DMS 273 (cell line): ENCODE data around the gene CDRT4.
A peak's percentile ranks its signal among the peaks of the same experiment; 100 is the strongest.
"Not testable (repeated sequence)": the region's sequence is repeated elsewhere in the genome, so short reads cannot be mapped to it uniquely, and the experiment has no call there.

Experiments
- DNase-seq: peaks from one replicate; lab custom pipeline; 2025; ENCODE audit not compliant: unreplicated experiment; lab: John Stamatoyannopoulos, UW

CDRT4 gene

DNA sequence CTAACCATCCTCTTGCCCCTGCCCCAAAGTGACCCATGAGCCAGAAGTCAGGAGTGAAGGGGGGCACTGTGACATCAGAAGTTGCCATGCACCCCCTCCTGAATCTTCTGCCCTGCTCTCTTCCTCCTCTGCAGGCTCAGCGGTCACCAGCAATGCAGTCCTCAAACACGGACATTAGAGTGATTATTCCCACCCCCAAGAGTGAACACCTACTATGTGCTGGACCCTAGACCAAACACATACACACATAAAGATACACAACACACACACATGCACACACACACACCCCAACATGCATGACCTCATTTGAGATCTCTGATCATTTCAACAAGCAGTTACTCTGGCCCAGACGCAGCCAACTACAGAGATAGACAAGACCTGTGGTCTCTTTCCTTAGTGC is at the start of gene CDRT4:
TSS of gene CDRT4 (minus strand) at position 30 of the 400 bp plus-strand sequence. CDS start 27,383 bp downstream, outside the sequence.
- no peak for DNase-seq

GRCh38 chr17:15516150-15516549 is 48.7 kb upstream of the CDRT4 start:
- DNase-seq = no peak

- no peak for DNase-seq
Measured at GRCh38 chr17:15514469-15514868, 47.0 kb upstream of the CDRT4 start.

DNA sequence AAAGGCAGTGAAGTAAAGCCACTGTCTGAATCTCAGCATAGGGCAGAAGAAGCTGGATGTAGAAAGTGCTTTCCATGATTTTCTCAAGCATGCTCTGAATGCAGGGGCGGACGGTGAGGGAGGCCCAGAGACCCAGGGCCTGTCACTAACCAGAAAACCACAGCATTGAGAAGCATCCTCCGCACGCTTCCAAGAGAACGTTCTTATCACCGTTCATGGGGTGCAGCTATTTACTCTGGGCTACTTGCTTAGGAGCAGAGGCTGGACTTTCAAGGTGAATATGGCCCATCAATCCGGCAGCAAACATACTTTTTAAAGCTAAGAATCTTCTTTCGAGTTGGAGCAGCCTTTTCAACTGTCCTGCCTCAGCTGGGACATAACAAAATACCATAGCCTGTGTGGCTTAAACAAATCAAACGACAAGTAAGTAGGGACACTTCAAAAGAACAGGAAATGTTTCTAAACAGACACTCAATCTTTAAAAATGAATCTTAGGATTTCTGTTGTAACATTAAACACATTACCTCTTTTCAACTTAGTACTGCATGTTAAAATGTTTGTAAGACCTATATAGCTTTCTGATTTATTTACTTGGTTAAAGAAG is 46.5 kb upstream of the CDRT4 start:
- no peak for DNase-seq

GRCh38 chr17:15513058-15513791 is 45.8 kb upstream of the CDRT4 start:
- no peak for DNase-seq

DNA sequence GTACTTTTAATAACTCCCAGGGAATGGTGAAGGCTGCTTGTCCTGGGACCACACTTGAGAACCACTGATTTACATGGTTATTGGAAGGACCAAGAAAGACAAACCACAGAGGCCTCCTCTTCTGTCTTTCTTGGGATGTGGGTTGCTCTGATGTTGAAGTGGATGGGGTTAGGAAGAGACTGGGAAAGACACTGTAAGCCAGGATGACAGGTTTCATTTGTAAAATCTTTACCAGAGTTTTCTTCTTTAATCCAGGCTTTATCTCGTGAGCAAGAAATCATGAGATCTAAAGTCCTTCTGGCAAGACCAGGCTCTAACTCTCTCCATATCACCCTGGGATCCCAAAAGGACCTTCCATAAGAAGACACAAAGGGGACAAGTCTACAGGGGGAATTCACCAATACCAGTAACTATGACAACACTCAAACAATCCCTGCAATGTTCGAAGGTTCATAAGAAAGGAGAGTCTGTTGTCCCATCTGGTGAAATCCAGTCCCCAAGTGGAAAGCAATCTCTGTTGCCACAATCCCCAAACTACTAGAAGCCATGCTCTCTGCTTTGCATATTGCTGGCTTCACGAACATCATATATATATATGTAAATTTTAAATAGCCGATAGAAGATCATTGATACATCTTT is 44.8 kb upstream of the CDRT4 start:
- DNase-seq = no peak

DNA sequence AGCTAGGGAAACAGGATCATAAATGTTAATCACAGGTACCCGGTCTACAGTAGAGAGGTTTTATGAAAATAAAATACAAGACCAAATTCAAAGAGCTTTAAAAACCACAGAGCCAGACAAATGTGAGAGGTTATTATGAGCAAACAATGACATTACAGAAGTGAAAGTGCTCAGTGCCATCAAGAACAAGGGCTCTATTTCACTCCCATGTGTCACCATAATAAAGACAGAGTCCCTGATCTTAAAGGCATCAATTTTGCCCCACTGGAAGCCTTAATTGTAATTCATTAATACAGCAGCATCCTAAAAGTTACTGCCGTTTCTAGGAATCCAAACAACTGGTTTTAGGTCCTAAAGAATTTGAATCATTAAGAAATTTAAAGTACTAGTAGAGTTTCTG is 43.7 kb upstream of the CDRT4 start:
- no peak for DNase-seq

DNA sequence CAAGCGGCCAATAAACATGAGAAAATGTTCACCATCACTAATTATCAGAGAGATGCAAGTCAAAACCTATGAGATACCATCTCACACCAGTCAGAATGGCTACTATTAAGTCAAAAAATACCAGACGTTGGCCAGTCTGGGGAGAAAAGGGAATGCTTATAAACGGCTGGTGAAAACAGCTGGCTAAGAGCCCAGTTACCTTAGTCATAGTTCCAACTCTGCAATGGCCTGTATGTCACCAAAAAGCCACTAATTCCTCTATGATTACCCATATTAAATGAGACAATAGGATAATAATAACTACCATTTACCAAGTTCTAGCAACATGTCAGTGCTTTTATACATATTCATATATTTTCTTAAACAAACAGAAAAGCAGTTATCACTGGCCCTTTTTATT is 42.9 kb upstream of the CDRT4 start:
- peak; percentile 11 for DNase-seq

- no peak for DNase-seq
Measured at GRCh38 chr17:15509095-15509494, 41.7 kb upstream of the CDRT4 start.

- DNase-seq = no peak
Measured at GRCh38 chr17:15508466-15508865, 41.0 kb upstream of the CDRT4 start.

DNA sequence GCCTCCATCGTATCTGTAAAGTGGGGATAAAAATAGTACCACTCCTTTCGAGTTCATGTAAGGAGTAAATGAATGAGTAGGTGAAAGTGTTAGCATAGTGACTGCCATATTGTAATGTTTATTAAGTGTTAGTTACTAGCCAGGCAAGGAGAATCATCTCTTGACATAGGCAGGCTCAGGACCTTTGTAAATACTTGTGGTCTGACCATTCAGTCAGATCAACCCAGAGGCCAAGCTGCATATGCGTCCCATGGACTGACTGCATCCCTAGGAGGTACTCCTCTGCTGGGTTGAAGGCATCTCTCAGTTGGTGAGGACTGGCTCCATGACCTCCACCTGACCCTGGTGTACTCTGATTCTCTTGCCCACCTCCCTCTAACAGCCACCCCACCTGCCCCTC is 40.5 kb upstream of the CDRT4 start:
- DNase-seq = no peak

DNA sequence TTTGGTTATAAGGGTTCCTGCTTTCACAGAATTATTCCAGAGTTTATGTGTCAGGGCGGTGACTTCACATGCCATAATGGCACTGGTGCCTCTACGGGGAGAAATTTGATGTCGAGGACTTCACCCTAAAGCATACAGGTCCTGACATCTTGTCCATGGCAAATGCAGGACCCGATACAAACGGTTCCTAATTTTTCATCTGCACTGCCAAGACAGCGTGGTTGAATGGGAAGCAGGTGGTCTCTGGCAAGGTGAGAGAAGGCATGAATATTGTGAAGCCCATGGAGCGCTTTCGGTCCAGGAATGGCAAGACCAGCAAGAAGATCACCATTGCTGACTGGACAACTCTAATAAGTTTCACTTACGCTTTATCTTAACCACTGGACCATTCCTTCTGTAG is 39.6 kb upstream of the CDRT4 start:
- DNase-seq = no peak

GRCh38 chr17:15505708-15506107 is 38.3 kb upstream of the CDRT4 start:
- DNase-seq = not testable (repeated sequence)

DNA sequence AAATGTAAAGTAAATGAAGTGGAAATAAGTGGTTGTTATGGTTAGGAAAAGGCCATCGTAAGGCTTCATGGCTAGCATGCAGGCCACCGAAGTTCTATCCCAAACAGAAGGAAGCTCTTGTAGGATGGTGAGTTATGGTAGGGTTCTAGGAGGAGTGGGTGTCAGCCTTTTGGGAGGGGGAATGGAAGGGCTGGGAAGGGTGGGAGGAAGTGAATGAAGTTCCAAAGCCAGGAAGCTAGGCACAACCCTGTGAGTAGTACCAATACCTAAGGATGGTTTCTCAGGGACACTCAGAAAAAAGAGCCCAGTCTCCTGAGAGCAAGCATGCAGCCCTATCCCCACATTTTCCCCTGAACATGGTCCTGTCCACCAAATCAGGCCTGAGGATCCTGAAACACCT is 36.3 kb upstream of the CDRT4 start:
- DNase-seq = no peak

- peak; percentile 87 for DNase-seq
Measured at GRCh38 chr17:15502369-15503112, 35.1 kb upstream of the CDRT4 start.

DNA sequence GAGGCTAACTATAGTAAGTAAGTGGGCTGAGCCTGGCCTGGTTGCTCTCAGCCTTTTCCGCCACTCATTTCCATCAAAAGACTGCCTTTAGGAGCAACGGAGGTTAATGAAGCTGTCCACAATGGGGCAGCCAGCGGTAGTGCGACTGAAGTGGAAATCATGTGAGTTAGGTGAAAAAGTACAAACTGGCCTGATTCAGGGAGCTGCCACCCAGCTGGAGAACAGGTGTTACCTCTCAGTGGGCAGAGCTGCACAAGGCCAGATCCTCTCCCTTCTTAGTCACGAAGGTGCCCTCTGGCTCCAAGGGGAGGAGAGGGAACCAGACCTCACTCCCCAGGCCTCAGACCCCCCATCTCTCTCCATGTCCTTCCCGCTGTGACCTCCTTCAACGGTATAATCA is 34.4 kb upstream of the CDRT4 start:
- DNase-seq = no peak

GRCh38 chr17:15501282-15501681 is 33.9 kb upstream of the CDRT4 start:
- DNase-seq = no peak

- peak; percentile 36 for DNase-seq
Measured at GRCh38 chr17:15498107-15498506, 30.7 kb upstream of the CDRT4 start.

DNA sequence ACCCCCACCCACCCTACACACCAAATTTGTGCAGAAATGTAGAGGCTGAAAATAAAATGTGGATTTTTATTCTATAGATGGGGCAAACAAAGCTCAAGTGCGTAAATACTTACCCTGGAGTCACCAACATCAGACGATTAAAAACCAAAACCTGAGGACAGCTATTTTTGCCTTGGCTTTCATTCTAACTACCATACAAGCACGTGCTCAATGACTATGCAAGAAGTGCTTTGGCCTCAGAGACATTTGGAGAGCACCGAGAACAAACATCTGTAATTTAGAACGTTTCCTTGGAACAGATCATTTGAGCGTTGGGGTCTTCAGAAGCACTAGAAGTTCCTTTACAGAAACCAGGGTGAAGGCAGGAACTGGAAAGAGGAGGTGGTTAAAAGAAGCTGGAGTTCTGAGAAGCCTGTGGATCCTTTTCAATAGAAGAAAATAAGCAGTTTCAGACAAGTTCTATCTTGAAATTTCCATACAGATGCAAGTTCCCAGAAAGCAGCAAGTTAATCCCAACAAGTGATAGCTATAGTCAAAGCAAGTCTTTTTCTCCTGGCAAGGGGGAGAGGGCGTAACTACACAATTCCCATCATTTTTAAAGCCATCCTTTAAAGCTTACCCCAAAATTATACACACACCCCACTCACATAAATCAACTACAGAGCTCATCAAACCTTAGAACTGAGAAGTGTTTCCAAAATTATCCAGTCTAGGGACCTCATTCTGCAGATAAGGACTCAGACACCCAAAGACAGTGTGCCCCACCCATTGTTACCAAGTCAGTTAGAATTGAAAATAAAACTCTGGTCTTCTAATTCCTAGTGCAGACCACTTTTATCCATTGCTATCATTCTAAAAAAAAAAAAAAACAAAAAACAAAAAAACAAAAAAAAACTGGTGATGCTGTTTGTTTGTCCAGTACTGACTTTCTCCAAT is 29.6 kb upstream of the CDRT4 start:
- no peak for DNase-seq

- DNase-seq = no peak
Measured at GRCh38 chr17:15494821-15495220, 27.4 kb upstream of the CDRT4 start.

DNA sequence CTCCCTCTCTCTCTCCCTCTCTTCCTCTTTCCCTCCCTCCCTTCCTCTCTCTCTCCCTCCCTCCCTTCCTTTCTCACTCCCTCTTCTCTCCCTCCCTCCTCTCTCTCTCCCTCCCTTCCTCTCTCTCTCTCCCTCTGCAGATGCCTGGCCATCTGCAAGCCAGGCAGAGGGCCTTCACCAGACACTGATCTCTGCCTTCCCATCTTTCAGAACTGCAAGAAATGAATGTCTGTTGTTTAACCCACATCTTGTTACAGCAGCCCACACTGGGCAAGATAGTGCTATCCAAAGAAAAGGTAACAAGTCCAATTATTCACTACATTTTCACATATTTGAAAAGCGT is 26.2 kb upstream of the CDRT4 start:
- DNase-seq = no peak
